DOHH2 (cell line): Measurements from ENCODE around the gene HEATR9.

Experiments
- EZH2phosphoT487 ChIP-seq: fragments of 200-600 bp; sonication (generic); IDR thresholded peaks from 2 replicates; pipeline ENCODE4 v1.6.1; 2017; ENCODE audit warnings: borderline replicate concordance, mild to moderate bottlenecking, antibody characterized with exemption, low read length, moderate library complexity, mixed read lengths
- TF ChIP-seq, protein P1 (sequence below): fragments of 200-600 bp; sonication (generic); IDR thresholded peaks from one replicate; pipeline ENCODE4 v1.5.1; 2014; ENCODE audit warnings: antibody characterized with exemption, mild to moderate bottlenecking, low read depth, low read length; ENCODE audit not compliant: poor library complexity, severe bottlenecking

GRCh38 chr17:35856603-35857002, 12.1 kb downstream of the HEATR9 start:
- TF ChIP-seq, protein P1, sequence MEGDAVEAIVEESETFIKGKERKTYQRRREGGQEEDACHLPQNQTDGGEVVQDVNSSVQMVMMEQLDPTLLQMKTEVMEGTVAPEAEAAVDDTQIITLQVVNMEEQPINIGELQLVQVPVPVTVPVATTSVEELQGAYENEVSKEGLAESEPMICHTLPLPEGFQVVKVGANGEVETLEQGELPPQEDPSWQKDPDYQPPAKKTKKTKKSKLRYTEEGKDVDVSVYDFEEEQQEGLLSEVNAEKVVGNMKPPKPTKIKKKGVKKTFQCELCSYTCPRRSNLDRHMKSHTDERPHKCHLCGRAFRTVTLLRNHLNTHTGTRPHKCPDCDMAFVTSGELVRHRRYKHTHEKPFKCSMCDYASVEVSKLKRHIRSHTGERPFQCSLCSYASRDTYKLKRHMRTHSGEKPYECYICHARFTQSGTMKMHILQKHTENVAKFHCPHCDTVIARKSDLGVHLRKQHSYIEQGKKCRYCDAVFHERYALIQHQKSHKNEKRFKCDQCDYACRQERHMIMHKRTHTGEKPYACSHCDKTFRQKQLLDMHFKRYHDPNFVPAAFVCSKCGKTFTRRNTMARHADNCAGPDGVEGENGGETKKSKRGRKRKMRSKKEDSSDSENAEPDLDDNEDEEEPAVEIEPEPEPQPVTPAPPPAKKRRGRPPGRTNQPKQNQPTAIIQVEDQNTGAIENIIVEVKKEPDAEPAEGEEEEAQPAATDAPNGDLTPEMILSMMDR, result no peak
- no peak for TF ChIP-seq EZH2phosphoT487
